HG02610 (cell line): ENCODE results near the gene DCANP1.

Experiments used
- ATAC-seq: cut with Tn5 transposase; IDR thresholded peaks from one replicate; pipeline ENCODE4 v1.9.1; 2021; ENCODE audit warnings: mild to moderate bottlenecking, moderate library complexity; ENCODE audit not compliant: unreplicated experiment

The DCANP1 gene

DNA sequence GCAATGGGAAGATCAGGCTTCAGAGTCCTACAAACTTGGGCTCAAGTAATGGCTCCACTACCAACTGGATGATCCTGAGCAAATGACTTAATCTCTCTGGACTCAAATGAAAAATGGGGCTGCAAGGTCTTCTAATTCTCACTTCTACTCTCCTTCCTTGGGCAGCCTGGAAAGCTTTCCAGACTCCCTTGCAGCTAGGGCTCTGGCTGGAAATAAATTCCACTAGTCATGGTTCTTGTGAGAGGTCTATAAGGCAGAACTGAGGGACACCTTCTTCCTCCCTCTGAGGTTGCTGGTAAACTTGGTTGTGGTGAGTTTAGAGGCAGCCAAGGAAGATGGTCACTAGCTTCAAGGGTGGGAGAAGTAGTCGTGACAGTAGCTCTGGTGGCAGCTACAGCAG, 18.6 kb downstream of the DCANP1 start:
- ATAC-seq = no peak

DNA sequence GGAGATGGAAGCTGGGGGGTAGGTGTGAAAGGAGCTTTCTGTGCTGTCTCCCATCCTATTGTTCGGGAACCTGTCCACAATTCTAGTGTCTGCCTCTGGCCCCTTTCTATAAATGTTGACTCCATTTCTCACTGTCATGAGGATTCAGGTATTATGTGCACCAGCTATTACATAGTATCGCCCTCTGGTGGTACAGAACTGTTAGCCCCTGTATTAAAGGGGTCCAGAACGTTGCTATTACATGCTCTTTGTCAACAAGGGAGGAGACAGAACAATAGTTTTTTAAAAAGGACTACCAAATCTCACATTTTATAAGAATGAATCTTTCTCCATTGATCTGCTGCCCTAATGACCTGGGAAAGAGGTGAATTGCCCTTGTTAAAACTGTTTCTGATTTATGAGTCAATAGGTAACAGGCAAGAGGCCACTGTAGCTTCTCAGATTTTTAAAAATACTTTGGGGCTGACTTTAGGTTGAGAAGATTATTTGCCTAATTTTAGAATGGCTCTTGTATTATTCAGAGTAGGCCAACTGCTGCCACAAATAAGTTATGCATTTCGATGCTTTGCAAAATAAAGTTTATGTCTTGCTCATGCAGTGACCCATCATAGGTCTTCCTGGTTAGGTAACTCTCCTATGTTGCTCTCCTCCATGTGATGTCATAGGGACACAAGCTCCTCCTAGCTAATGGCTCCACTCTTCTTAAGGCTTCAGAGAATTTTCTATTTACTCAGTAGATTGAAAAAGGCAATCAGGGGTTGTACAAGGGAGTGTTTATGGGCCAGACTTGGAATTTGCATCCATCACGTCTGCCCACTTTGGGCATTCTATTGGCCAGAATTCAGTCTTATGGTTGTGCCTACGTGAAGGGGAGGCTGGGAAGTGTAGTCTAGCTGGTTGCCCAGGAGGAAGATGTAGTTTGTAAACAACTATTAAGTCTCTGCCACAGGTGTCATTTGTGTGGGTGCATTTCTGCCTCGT, 20.8 kb downstream of the DCANP1 start:
- peak; percentile 75 for ATAC-seq

DNA sequence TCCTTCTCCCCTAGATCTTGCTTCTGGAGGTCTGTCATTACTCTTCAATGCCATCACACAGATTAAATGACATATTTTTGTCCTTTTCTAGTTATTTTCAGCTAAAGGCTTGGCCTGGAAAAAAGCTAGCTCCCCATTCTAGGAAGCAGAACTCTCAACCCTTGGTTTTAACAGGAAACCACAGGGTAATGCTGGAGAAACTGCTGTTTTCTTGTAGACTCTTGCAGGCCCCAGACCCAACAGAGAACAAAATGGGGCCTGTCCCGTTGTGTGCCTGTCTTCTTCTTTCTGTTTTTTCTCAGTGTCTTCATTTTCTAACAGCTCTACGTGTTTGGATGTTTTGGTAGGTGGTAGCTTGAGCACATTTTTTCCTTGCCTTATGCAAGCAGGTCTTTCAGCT, 21.5 kb downstream of the DCANP1 start:
- ATAC-seq = no peak

DNA sequence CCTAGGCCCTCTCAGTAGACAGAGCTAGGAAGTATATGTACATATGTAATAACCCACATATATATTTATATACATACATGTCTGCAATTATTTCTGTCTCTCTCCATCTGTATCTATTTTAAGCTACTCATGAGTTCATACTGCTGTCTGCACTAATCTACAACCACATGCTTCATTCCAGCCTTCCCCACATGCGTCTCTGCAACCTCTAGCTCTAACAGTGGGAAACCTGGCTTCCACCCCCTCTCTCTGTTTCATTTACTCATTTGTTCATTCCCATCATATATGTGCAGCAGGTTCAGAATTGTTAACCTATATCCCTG, 23.3 kb downstream of the DCANP1 start:
- ATAC-seq = no peak

DNA sequence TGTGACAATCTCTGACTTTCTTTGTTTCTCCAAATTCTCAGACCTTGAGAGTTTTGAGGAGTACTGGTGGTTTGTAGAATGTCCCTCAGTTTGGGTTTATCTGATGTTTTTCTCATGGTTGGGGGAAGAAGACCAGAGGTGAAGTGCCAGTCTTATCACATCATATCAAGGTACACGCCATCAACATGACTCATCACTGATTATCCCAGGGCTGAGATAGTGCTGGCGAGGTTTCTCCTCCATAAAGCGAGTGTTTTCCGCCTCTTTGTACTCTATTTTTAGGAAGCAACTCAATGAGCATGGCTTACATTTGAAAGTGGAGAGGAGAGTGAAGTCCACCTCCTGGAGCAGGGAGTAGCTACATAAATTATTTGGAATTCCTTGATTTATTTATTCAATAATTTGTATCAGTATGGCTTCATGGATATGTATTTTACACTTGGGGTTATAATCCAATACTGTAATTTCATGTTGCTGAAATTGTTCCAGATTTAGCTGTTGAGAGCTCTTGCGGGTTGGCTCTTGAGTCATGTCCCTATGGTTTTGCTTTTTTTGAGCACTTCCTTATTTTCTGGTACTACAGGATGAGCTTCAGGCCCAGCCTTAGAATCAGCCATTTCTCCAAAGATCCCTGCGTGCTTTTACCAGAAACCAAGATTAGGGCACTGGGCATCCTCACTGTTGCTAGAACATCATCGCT, 23.9 kb downstream of the DCANP1 start:
- ATAC-seq = no peak

DNA sequence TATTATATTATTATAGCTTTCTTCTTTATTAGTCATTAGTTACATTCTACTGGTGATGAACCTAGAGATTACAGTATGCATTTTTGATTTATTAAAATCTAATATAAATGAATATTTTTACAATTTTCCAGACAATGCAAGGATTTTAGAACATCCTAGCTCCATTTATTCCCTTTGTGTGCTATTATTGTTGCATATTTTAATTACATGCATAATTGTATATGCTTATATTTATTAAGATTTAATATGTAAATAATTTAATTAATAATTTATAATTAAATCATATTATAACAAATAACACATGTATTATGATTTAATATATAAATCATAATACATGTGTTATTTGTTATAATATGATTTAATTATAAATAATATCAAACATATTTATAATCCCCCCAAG, 24.7 kb downstream of the DCANP1 start:
- ATAC-seq = no peak

DNA sequence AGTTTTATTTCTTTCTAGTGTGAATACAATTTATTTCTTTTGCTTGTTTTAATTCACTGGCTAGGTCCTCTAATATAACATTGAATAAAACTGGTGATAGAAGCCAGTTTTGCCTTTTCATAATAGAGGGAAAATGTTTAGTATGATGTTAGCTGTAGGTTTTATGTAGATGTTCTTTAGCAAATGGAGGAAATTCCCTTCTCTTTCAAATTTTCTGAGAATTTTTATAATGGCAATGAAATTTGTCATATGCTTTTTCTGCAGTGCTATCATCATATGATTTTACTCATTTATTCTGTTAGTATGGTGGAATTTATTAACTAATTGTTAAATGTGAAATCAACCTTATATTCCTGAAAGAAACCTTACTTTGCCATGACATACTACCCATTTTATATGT, 30.1 kb downstream of the DCANP1 start:
- ATAC-seq = no peak

DNA sequence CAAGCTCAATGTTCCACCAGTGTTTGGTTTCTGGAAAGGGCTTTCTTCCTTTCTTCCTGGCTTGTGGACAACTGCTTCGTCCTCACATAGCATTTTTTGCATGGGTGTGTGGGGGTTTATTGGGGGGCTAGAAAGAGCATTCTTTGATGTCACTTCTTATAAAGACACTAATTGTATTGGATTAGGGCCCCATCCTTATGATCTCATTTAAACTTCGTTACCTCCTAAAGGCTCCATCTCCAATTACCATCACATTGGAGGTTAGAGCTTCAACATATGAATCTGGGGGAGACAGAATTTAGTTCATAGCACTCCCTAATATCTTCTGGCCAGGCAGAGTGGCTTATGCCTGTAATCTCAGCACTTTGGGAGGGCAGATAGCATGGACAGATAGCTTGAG, 42.1 kb downstream of the DCANP1 start:
- ATAC-seq = no peak

DNA sequence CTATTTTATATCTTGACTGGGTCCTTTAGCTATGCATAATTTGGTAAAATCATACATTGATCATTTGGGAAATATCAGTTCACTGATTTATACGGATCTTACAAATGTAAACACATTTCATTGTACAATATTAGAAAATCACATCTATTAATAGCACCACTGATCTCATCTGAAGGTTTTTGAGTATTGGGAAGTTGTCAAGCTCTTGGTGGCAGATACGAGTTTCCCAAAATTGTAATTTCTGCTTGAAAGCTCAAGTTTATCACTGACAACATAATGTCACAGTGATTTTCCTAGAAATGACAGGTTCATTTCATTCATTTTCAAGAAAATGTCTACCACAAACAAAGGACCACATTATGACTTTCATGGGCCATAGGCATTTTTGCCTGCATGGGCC, 45.1 kb downstream of the DCANP1 start:
- ATAC-seq = no peak

DNA sequence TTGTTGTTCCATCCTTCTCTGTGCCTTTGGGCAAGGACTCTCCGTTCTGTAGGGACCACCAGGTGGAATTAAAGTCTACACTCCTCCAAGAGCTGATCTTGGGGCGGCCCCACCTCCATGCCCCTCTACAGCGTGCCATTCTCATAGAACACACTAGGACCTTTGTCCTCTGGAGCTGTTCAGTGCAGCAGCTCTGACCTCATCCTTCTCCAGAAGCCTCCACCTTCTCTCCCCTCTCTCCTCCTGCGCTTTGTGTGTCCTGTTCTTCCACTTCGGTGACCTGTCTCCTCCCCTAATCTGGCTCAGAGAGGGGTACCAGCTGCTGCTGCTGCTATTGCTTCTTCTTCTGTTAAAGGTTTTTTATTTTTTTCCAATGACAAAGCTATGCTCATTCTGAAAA, 46.3 kb downstream of the DCANP1 start:
- no peak for ATAC-seq

DNA sequence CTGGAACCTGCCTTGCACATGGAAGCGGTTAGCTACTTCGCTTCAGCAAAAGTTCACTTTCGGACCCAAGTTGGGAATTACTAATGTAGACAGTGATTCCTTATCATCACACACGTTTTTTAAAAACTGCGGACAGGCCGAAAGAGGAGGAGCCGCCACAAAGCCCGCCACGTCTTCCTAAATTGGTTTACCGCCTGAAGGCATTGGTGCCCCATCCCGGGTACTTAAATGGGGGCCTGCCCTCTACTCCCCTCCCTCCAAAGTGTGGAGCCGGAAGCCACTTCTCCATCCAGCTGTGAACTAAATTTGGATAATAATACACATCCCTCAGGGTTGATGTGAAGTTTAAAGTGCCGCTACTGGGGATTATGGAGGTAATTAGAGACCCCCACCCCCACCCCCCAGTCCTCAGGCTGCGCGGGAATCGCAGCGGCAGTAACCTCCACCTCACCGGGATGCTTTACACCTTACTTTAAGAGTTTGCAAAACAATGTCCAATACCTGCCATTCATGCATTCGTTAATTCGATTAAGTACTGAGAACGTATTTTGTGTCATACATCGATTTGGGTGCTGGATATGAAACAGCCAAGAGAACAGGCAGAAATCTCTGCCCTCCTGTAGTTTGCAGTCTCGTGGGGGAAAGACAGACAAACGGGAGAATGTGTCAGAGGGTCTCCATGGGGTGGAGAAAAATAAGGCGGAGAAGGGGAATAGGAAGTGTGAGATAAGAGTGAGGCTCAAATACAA, 47.2 kb downstream of the DCANP1 start:
- no peak for ATAC-seq

DNA sequence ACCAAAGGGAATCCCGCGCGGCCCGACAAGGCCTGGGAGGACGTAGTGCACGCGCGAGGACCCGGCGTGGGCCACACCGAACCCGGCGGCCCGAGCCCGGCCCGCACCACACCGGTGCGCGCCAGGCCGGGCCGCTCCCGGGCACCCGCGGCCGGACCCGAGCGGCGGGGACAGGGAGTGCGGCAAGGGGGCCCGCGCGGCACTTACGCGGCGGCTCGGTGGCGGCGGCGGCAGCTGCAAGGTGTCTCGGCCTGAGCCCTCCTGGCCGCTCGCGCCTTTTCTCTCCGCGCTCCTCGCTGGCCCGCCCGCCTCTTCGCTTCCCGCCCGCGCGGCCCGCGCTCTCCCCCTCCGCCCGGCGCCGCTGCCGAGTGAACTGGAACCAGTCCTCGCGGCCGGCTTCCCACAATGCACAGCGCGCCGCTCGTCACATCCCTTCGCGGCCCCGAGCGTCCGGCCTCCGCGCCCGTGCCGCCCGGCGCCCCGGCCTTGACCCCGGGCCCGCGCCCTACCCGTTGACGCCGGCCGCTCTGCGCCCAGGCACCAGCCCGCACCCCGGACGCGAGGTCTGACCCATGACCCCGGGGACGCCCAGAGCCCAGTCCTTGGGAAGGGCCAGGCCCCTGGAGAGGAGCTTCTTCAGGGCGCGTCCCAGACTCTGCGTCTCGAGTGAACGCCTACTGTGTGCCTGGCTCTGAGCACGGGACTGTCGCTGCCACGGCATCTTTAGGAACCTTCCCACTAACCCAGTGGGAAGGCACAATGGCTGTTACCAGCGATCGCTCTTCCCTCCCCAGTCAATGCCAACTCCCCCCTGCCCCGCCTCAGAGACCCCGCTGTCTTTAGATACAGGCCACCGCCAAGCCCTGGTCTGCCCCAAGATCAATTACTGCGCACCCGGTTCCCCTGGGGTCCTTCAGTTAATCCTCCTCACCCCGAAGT, 48.0 kb downstream of the DCANP1 start, which contains the start of gene MACROH2A1:
Gene MACROH2A1 (minus strand): TSS at position 377 of the 939 bp plus-strand sequence. CDS start 10,138 bp downstream, outside the sequence.
- ATAC-seq = peak; percentile 87

DNA sequence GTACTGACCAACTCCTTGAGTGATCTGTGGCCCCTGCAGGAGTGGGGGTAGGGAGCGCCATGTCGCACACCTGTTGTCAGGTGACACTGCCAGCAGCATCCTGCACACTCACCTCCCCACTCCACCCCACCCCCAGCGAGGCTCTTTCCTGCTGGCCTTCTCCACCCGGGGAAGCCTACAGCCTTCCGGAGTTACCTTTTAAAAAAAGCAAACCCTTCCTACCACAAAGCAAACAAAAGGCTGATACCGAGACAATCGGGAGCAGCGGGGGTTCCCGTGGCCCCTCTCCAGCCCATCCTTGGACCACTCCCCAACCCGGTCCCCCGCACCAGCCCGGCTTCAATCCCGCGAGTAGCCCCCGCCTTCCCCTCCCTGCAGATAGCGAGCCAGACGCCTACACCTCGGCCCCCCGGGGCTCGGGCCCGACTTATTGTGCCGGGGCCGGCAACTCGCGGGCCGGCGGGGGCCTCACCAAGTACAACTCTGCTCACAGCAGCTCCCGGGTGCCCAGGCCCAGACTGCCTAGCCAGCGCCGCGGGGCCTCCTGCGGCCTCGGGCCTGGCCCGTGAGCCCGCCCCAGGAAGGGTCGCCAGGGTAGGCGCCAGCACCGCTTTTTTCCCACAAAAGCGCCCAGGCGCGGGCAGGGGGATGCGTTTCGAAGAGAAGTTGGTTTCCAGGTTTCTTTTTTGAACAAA, 48.8 kb downstream of the DCANP1 start:
- peak; percentile 25 for ATAC-seq

DNA sequence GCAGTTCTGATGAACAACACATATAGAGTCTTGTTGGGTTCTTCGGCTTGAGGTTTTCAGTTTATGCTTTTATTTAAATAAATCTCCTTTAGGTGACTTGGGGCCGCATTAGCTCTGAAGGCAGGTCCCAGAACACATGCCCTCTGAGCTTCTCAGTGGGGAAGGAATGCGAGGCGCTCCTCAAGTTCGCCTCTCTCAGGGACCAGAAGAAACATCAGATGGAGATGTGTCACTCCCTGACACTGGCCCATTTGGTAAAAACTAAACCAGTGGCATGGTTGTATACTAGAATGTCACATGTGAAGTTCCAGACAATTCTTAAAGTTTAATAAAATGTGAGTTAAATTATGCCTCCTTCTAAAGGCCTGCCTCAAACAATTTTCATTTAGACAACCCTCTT, 50.1 kb downstream of the DCANP1 start:
- no peak for ATAC-seq

DNA sequence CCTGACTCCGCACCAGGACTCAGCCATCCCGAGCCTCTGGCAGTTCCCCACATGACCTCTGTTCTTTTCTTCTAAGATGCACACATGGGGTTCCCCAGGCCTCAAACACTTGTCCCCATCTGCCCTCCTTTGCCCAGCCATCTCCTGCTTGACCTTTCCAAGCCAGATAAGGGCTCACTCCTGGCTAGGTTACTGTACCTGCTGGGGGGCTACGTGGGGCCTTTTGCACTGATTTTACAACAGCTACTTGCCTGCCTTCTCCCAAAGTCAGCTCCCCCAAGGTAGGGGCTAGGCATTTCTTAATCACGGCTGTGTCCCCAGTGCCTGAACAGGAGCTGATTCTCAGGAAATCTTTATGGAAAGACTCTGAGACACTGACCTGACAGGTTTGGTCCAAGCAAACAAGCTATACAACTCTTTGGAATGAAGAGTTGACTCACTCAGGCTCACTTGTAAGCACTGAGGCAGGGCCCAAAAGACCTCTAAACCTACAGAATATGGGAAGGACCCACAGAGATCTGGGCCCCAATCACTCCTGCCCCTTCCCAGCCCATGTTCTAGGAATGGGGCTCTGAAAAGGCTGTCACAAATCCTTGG, 50.6 kb downstream of the DCANP1 start:
- ATAC-seq = no peak

DNA sequence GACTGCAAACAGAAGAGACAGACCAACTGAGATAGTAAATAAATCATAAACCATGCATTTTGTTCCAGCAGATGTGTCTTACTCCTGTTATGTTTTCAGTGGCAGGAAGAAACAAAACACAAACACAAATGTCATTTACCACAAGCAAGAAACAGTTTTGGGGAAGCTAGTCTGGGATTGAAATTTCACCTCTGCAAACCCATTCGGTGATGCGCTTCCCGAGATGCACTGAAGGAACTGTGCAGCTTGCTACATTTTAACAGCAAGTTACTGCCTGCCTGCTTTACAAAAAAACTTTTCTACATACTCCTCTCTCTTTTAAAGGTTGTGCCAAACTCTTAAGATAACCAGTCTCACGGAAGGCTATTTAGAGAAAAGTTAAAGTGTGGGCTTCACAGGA, 51.3 kb downstream of the DCANP1 start:
- ATAC-seq = no peak

DNA sequence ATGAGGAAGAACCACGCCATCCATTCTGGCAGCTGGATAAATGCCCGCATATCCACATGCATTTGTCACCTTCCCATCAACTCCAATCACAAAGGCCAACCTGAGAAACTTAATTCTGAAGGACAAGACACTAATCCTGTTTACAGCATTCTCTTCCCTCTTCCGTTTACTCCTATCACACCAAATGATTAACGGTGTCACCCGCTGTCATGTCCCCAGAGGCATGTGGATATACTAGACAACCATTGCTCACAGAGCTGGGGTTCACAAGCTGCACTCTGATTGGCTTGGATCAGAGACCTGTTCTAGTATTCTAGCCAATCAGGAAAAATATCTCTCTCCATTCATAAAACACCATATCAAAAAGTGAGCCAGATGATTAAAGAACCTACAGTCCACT, 51.7 kb downstream of the DCANP1 start:
- no peak for ATAC-seq
